ENCODE measurements around the gene OR51S1. TPM values are rescaled to one million over a fixed set of nuclear protein-coding genes. Genes with fewer than 3 reads are reported as not detected.

OR51S1 gene
- total RNA-seq, 1 donor from 2014 or later: not detected

GRCh38 chr11:4830346-4830745 lies 18.7 kb downstream of the OR51S1 start:
- intact Hi-C loops (cut with DNase I): no loop called here
- ATAC-seq (no peak), DNase-seq (no peak)
- H3K4me1 ChIP-seq: no peaks in the 10 kb centered on the region
- no peaks in the 10 kb centered on the region for H3K27me3 ChIP-seq (ENCODE audit: low read depth)
- no peak overlapping the region for H3K27ac ChIP-seq
- TF ChIP-seq CTCF (IDR thresholded peaks at IDR 0.05): no peak
- H3K4me3 ChIP-seq: no peak overlapping the region
- no peaks in the 10 kb centered on the region for H3K9me3 ChIP-seq
- no peaks in the 10 kb centered on the region for H3K36me3 ChIP-seq

GRCh38 chr11:4826425-4826824 lies 22.6 kb downstream of the OR51S1 start:
- no peak for TF ChIP-seq CTCF (IDR thresholded peaks at IDR 0.05)
- H3K4me3 ChIP-seq: no peak overlapping the region
- H3K9me3 ChIP-seq: no peaks in the 10 kb centered on the region
- H3K4me1 ChIP-seq: no peaks in the 10 kb centered on the region
- ATAC-seq (no peak), DNase-seq (no peak)
- no peaks in the 10 kb centered on the region for H3K36me3 ChIP-seq
- no peaks in the 10 kb centered on the region for H3K27me3 ChIP-seq (ENCODE audit: low read depth)
- H3K27ac ChIP-seq: no peak overlapping the region
- intact Hi-C loops (cut with DNase I): no loop called here

- TF ChIP-seq CTCF (IDR thresholded peaks at IDR 0.05): no peak
Measured at GRCh38 chr11:4825132-4825531, 23.9 kb downstream of the OR51S1 start.

GRCh38 chr11:4821021-4821420 lies 28.0 kb downstream of the OR51S1 start, which contains the start of gene OR51F2:
TSS of gene OR51F2 (plus strand) at chr11:4821321. CDS start at chr11:4821422, 101 bp downstream.
- Histone ChIP-seq H3K4me3 (no peak within 1 kb of the TSS), H3K27me3 (ENCODE audit: low read depth) (no peaks in the 10 kb centered on the region), H3K27ac (no peak within 1 kb of the TSS), H3K36me3 (no peaks in the 10 kb centered on the region), H3K4me1 (no peaks in the 10 kb centered on the region), H3K9me3 (no peaks in the 10 kb centered on the region)
- ATAC-seq (no peak), DNase-seq (no peak)
- intact Hi-C loops (cut with DNase I): no loop called here
- TF ChIP-seq CTCF (IDR thresholded peaks at IDR 0.05): no peak

More at GRCh38 chr11:4825132-4825531, 23.9 kb downstream of the OR51S1 start:
- ATAC-seq (no peak), DNase-seq (no peak)
- H3K4me3 ChIP-seq: no peak overlapping the region
- H3K36me3 ChIP-seq: no peaks in the 10 kb centered on the region
- H3K27me3 ChIP-seq (ENCODE audit: low read depth): no peaks in the 10 kb centered on the region
- intact Hi-C loops (cut with DNase I): no loop called here
- H3K9me3 ChIP-seq: no peaks in the 10 kb centered on the region
- H3K4me1 ChIP-seq: no peaks in the 10 kb centered on the region
- no peak overlapping the region for H3K27ac ChIP-seq

GRCh38 chr11:4809246-4809645 lies 39.8 kb downstream of the OR51S1 start:
- Histone ChIP-seq H3K36me3 (no peaks in the 10 kb centered on the region), H3K27me3 (ENCODE audit: low read depth) (no peaks in the 10 kb centered on the region), H3K27ac (no peak overlapping the region), H3K9me3 (no peaks in the 10 kb centered on the region), H3K4me3 (no peak overlapping the region), H3K4me1 (no peaks in the 10 kb centered on the region)
- intact Hi-C loops (cut with DNase I): no loop called here
- DNase-seq: no peak
- TF ChIP-seq CTCF (IDR thresholded peaks at IDR 0.05): no peak
- no peak for ATAC-seq

- no peaks in the 10 kb centered on the region for H3K36me3 ChIP-seq
- intact Hi-C loops (cut with DNase I): no loop called here
- no peaks in the 10 kb centered on the region for H3K9me3 ChIP-seq
- no peaks in the 10 kb centered on the region for H3K27me3 ChIP-seq (ENCODE audit: low read depth)
- no peak for ATAC-seq
- no peak overlapping the region for H3K4me3 ChIP-seq
- H3K4me1 ChIP-seq: no peaks in the 10 kb centered on the region
- no peak overlapping the region for H3K27ac ChIP-seq
- no peak for TF ChIP-seq CTCF (IDR thresholded peaks at IDR 0.05)
- DNase-seq: no peak
Measured at GRCh38 chr11:4808476-4808875, 40.5 kb downstream of the OR51S1 start.
